B cell (primary cell): Measurements from ENCODE around the gene ROBO2. TPM values are rescaled to one million over a fixed set of nuclear protein-coding genes. Genes with fewer than 3 reads are reported as not detected.

Experiments used
- ATAC-seq: fragments of 200-7000 bp; cut with Tn5 transposase; one replicate; pipeline ENCODE4 v1.10.0; 2021; ENCODE audit warnings: low read depth, mild to moderate bottlenecking, moderate number of reproducible peaks, moderate library complexity
- CTCF ChIA-PET: fragments of 350-600 bp; sonication (Branson Sonifier 250); formaldehyde crosslinking; loops from one replicate; lab custom pipeline; 2021; ENCODE audit warnings: antibody characterized with exemption, inconsistent platforms; lab: Charles Lee
- POLR2A ChIA-PET: fragments of 350-600 bp; sonication (Branson Sonifier 250); formaldehyde crosslinking; loops from one replicate; lab custom pipeline; 2021; ENCODE audit warnings: antibody characterized with exemption; lab: Charles Lee
- DNase-seq: peaks from one replicate; pipeline ENCODE4 v3.0.0; 2013
- H2AFZ ChIP-seq: 2 replicates; pipeline ENCODE4 v1.6.1; 2012; ENCODE audit warnings: mild to moderate bottlenecking, low read depth, low read length; ENCODE audit not compliant: insufficient read depth, poor library complexity, severe bottlenecking
- H3K27ac ChIP-seq, 2 donors: 1 replicate in 1 of 2; 2 replicates in 1 of 2; pipeline ENCODE4 v1.5.1; 2012 to 2013; ENCODE audit warnings: low read length in 2 of 2, mild to moderate bottlenecking in 2 of 2, moderate library complexity in 1 of 2
- H3K27me3 ChIP-seq, 4 experiments: fragments of 200-600 bp in 1 of 4; sonication (generic) in 1 of 4; replicated peaks in 1 of 4; 1 replicate in 2 of 4; 2 replicates in 2 of 4; pipeline versions ENCODE4 v1.6.1 to v1.7.0; 2013 to 2016; ENCODE audit warnings: low read length in 3 of 4, mild to moderate bottlenecking in 2 of 4, mixed read lengths in 1 of 4, moderate library complexity in 1 of 4; ENCODE audit not compliant: insufficient read depth in 4 of 4, control insufficient read depth in 3 of 4; ENCODE audit errors: control extremely low read depth in 1 of 4
- H3K36me3 ChIP-seq, 2 experiments: replicated peaks in 1 of 2; 1 replicate in 1 of 2; 2 replicates in 1 of 2; pipeline versions ENCODE4 v1.6.1 to v1.7.1; 2013; ENCODE audit warnings: low read length in 1 of 2; ENCODE audit not compliant: insufficient read depth in 2 of 2, control insufficient read depth in 1 of 2; ENCODE audit errors: control extremely low read depth in 1 of 2, extremely low read depth in 1 of 2
- H3K4me1 ChIP-seq, 2 donors: fragments of 200-600 bp in 1 of 2; sonication (generic) in 1 of 2; 1 replicate in 1 of 2; 2 replicates in 1 of 2; pipeline versions ENCODE4 v1.5.1 to v1.6.1; 2013 to 2017; ENCODE audit warnings: low read length in 2 of 2; ENCODE audit not compliant: control insufficient read depth in 2 of 2, insufficient read depth in 2 of 2
- H3K4me2 ChIP-seq: replicated peaks from 2 replicates; pipeline ENCODE3; 2012; ENCODE audit warnings: mild to moderate bottlenecking, low read depth, low read length; ENCODE audit not compliant: poor library complexity, severe bottlenecking
- H3K4me3 ChIP-seq, 5 experiments: fragments of 200-600 bp in 1 of 5; sonication (generic) in 1 of 5; 1 replicate in 3 of 5; 2 replicates in 2 of 5; pipeline versions ENCODE4 v1.5.1 to v1.7.0; 2011 to 2016; ENCODE audit warnings: low read length in 4 of 5, mild to moderate bottlenecking in 4 of 5, low read depth in 2 of 5, control low read depth in 1 of 5, moderate library complexity in 1 of 5; ENCODE audit not compliant: insufficient read depth in 1 of 5; ENCODE audit errors: control extremely low read depth in 1 of 5, extremely low read depth in 1 of 5
- H3K79me2 ChIP-seq: fragments of 200-600 bp; sonication (generic); one replicate; pipeline ENCODE4 v1.6.0; 2016; ENCODE audit warnings: low read length; ENCODE audit not compliant: control insufficient read depth, insufficient read depth
- H3K9ac ChIP-seq: fragments of 200-600 bp; sonication (generic); 2 replicates; pipeline ENCODE4 v1.6.1; 2017; ENCODE audit warnings: mild to moderate bottlenecking, low read length, moderate library complexity
- H3K9me3 ChIP-seq, 3 donors: one replicate each; pipeline versions ENCODE4 v1.6.1 to v1.7.1; 2013; ENCODE audit warnings: low read length in 2 of 3; ENCODE audit not compliant: control insufficient read depth in 2 of 3, insufficient read depth in 1 of 3; ENCODE audit errors: control extremely low read depth in 1 of 3
- H4K20me1 ChIP-seq: 2 replicates; pipeline ENCODE4 v1.6.0; 2012; ENCODE audit warnings: mild to moderate bottlenecking, low read length; ENCODE audit not compliant: insufficient read depth, control insufficient read depth, poor library complexity, severe bottlenecking
- H3K27ac Mint-ChIP-seq: one replicate; pipeline ENCODE4 v1.8.0; 2021; ENCODE audit warnings: mixed read lengths
- H3K27me3 Mint-ChIP-seq: one replicate; pipeline ENCODE4 v1.8.0; 2021; ENCODE audit warnings: mixed read lengths
- H3K4me1 Mint-ChIP-seq: one replicate; pipeline ENCODE4 v1.8.0; 2021; ENCODE audit warnings: mixed read lengths
- H3K4me3 Mint-ChIP-seq: one replicate; pipeline ENCODE4 v1.8.0; 2021; ENCODE audit warnings: mixed read lengths
- H3K9me3 Mint-ChIP-seq: one replicate; pipeline ENCODE4 v1.8.0; 2022; ENCODE audit warnings: mixed read lengths; ENCODE audit not compliant: insufficient read depth
- EZH2 ChIP-seq: IDR thresholded peaks from 2 replicates; pipeline ENCODE4 v1.6.1; 2012; ENCODE audit warnings: borderline replicate concordance, low read depth, mild to moderate bottlenecking, moderate library complexity, low read length; ENCODE audit not compliant: insufficient read depth, poor library complexity, severe bottlenecking
- WGBS: methylation state at CpG from one replicate; pipeline ENCODE4 v1.1.5; 2013; ENCODE audit warnings: missing lambda C conversion rate; ENCODE audit not compliant: insufficient coverage; 5-methylcytosine and 5-hydroxymethylcytosine counted together
- intact Hi-C: fragments of 100-400 bp; cut with micrococcal nuclease; formaldehyde crosslinking; loops from one replicate; pipeline ENCODE4 v1.10.0; 2022
- polyA plus RNA-seq: library from polyadenylated mRNA; depleted of rRNA; stranded (reverse); fragments of >200 nt; gene quantifications from 2 replicates; pipeline ENCODE4 v1.2.3, GENCODE V29; 2012
- total RNA-seq, 2 donors: library from RNA; stranded (reverse); fragments of 120-200 nt in 1 of 2; gene quantifications; 1 replicate in 1 of 2; 2 replicates in 1 of 2; pipeline versions ENCODE4 v1.2.3 to v1.2.4, GENCODE V29; 2013 to 2022
- TF ChIP-seq, protein P1 (sequence below): fragments of 200-600 bp; IDR thresholded peaks from one replicate; pipeline ENCODE4 v1.8.0; 2022; ENCODE audit warnings: antibody characterized with exemption, mild to moderate bottlenecking

Gene ROBO2
- total and polyA plus RNA-seq, 2 donors (not counting 1 experiment from before 2014, with no cell fraction given) = not detected

DNA sequence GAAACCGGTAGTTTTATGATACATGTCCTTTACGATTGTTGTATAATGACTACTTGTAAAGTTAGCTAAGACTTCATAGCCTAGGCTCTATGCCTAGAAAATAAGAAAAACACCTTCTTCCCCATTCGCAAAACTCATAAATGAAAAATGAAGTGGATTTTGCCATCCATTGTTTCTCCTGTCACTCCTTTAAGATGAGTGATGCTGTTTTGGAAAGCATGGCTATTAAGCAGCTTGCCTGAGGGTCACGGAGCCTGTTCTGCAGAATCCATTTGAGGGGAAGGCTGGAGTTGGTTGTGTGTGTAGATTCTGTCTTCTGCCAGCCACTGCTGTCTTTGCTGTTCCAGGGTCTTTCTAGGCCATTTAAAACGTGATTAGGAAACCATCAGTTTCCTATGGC, 31.5 kb downstream of the ROBO2 start:
- CTCF ChIA-PET = no interaction called here
- no peak for DNase-seq
- TF ChIP-seq EZH2 = no peak
- Histone ChIP-seq H3K27me3 (no peaks in the 10 kb centered on the region), H2AFZ (no peak overlapping the region), H3K4me3 (no peak overlapping the region), H3K4me2 (no peak overlapping the region), H4K20me1 (no peaks in the 10 kb centered on the region), H3K9me3 (peaks cover 0 to 8% (median 0%) of the 10 kb centered on the region in 3 donors), H3K4me1 (no peaks in the 10 kb centered on the region), H3K9ac (no peak overlapping the region), H3K36me3 (no peaks in the 10 kb centered on the region), H3K79me2 (no peaks in the 10 kb centered on the region), H3K27ac (no peak overlapping the region)
- Mint-ChIP-seq H3K27me3 (no peaks in the 10 kb centered on the region), H3K4me1 (no peaks in the 10 kb centered on the region), H3K27ac (no peak overlapping the region), H3K9me3 (no peaks in the 10 kb centered on the region), H3K4me3 (no peak overlapping the region)
- intact Hi-C loops = no loop called here
- POLR2A ChIA-PET = no interaction called here
- 11% methylated on average over 1 of the region's 5 CpGs for WGBS
- no peak for ATAC-seq

DNA sequence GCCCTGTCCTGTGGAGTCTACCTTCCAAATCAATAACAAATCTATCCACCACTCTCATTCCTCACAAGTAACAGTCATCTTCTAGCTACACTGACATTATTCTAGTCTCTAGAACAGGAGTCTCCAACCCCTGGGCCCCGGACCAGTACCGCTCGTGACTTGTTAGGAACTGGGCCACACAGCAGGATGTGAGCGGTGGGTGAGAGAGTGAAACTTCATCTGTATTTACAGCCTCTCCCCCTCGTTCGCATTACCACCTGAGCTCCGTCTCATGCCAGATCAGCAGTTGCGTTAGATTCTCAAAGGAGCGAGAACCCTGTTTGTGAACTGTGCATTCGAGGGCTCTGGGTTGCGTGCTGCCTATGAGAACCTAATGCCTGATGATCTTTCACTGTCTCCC, 31.9 kb downstream of the ROBO2 start:
- Histone ChIP-seq H3K27ac (no peak overlapping the region), H3K4me3 (no peak overlapping the region), H3K27me3 (no peaks in the 10 kb centered on the region), H3K36me3 (no peaks in the 10 kb centered on the region), H3K4me2 (no peak overlapping the region), H3K79me2 (no peaks in the 10 kb centered on the region), H3K4me1 (no peaks in the 10 kb centered on the region), H3K9me3 (peaks cover 0 to 8% (median 0%) of the 10 kb centered on the region in 3 donors), H4K20me1 (no peaks in the 10 kb centered on the region), H2AFZ (no peak overlapping the region), H3K9ac (no peak overlapping the region)
- WGBS = 96% methylated on average over 10 of the region's 11 CpGs
- intact Hi-C loops = no loop called here
- Mint-ChIP-seq H3K4me1 (no peaks in the 10 kb centered on the region), H3K27ac (no peak overlapping the region), H3K9me3 (no peaks in the 10 kb centered on the region), H3K27me3 (no peaks in the 10 kb centered on the region), H3K4me3 (no peak overlapping the region)
- ATAC-seq = no peak
- ChIA-PET POLR2A (no interaction called here), CTCF (no interaction called here)
- no peak for TF ChIP-seq EZH2
- TF ChIP-seq, protein P1, sequence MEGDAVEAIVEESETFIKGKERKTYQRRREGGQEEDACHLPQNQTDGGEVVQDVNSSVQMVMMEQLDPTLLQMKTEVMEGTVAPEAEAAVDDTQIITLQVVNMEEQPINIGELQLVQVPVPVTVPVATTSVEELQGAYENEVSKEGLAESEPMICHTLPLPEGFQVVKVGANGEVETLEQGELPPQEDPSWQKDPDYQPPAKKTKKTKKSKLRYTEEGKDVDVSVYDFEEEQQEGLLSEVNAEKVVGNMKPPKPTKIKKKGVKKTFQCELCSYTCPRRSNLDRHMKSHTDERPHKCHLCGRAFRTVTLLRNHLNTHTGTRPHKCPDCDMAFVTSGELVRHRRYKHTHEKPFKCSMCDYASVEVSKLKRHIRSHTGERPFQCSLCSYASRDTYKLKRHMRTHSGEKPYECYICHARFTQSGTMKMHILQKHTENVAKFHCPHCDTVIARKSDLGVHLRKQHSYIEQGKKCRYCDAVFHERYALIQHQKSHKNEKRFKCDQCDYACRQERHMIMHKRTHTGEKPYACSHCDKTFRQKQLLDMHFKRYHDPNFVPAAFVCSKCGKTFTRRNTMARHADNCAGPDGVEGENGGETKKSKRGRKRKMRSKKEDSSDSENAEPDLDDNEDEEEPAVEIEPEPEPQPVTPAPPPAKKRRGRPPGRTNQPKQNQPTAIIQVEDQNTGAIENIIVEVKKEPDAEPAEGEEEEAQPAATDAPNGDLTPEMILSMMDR = no peak
- no peak for DNase-seq
